Activated CD4-positive, alpha-beta T cell treated with anti-CD3 and anti-CD28 coated beads, Interleukin-2, amount 50 U/mL, for 48 hours (primary cell): Measurements from ENCODE around the gene CDK13.
"Not testable (repeated sequence)": the region's sequence is repeated elsewhere in the genome, so short reads cannot be mapped to it uniquely, and the experiment has no call there.

ENCODE experiments used
- DNase-seq, 2 experiments: peaks; one replicate each; pipeline ENCODE4 v3.0.0-alpha.2; 2020

The CDK13 gene

GRCh38 chr7:40105879-40106473, 155.9 kb downstream of the CDK13 start:
- DNase-seq: no peak

GRCh38 chr7:40115936-40116335, 165.9 kb downstream of the CDK13 start:
- DNase-seq: no peak

- DNase-seq: not testable (repeated sequence)
Measured at GRCh38 chr7:40117199-40117598, 167.1 kb downstream of the CDK13 start.

- not testable (repeated sequence) for DNase-seq
Measured at GRCh38 chr7:40118201-40118600, 168.1 kb downstream of the CDK13 start.

GRCh38 chr7:40120020-40120419, 170.0 kb downstream of the CDK13 start:
- no peak for DNase-seq

- not testable (repeated sequence) for DNase-seq
Measured at GRCh38 chr7:40122100-40122939, 172.3 kb downstream of the CDK13 start.

- no peak for DNase-seq
Measured at GRCh38 chr7:40122940-40123254, 172.8 kb downstream of the CDK13 start.

GRCh38 chr7:40133561-40134427, 183.7 kb downstream of the CDK13 start:
- DNase-seq: no peak

GRCh38 chr7:40134428-40135316, 184.6 kb downstream of the CDK13 start, which contains the start of the genes MPLKIP and SUGCT:
Gene MPLKIP, minus strand, starts transcription at chr7:40134622. Its CDS starts 55 bp downstream, at chr7:40134567.
Gene SUGCT, plus strand, starts transcription at chr7:40135005.
- DNase-seq: peak; percentile 86 to 87

GRCh38 chr7:40135317-40135610, 185.2 kb downstream of the CDK13 start:
- no peak for DNase-seq

- DNase-seq: no peak
Measured at GRCh38 chr7:40137563-40137962, 187.5 kb downstream of the CDK13 start.

- DNase-seq: no peak
Measured at GRCh38 chr7:40138973-40139372, 188.9 kb downstream of the CDK13 start.

GRCh38 chr7:40139891-40140290, 189.8 kb downstream of the CDK13 start:
- not testable (repeated sequence) for DNase-seq

GRCh38 chr7:40141916-40142315, 191.9 kb downstream of the CDK13 start:
- DNase-seq: not testable (repeated sequence)

GRCh38 chr7:40145596-40146130, 195.6 kb downstream of the CDK13 start:
- DNase-seq: not testable (repeated sequence)

GRCh38 chr7:40147371-40148246, 197.6 kb downstream of the CDK13 start:
- DNase-seq: no peak

- DNase-seq: not testable (repeated sequence)
Measured at GRCh38 chr7:40148247-40148580, 198.2 kb downstream of the CDK13 start.

GRCh38 chr7:40148671-40149070, 198.6 kb downstream of the CDK13 start:
- DNase-seq: no peak
